ENCODE results near the gene PPBP. TPM values are rescaled to one million over a fixed set of nuclear protein-coding genes. Genes with fewer than 3 reads are reported as not detected.

Gene PPBP
- total RNA-seq, 1 donor from 2014 or later = 0.33 TPM

Other genes starting within 250 kb of the PPBP start
- gene CXCL8, start 247.6 kb downstream of the PPBP start, total RNA-seq = 0.71 and 1.1 TPM in 2 replicates
- gene CXCL6, start 151.5 kb downstream of the PPBP start, total RNA-seq = not detected in 2 replicates
- not detected in 2 replicates for gene PF4V1, start 134.9 kb downstream of the PPBP start, total RNA-seq
- not detected in 2 replicates for gene CXCL1, start 118.8 kb downstream of the PPBP start, total RNA-seq
- gene PF4, start 6.2 kb downstream of the PPBP start, total RNA-seq = not detected in 2 replicates
- not detected in 2 replicates for gene CXCL5, start 10.5 kb upstream of the PPBP start, total RNA-seq
- gene CXCL3, start 50.5 kb upstream of the PPBP start, total RNA-seq = not detected in 2 replicates
- gene CXCL2, start 111.0 kb upstream of the PPBP start, total RNA-seq = 0.42 and 0.49 TPM in 2 replicates
- 12.0 and 14.3 TPM in 2 replicates for gene MTHFD2L, start 169.9 kb upstream of the PPBP start, total RNA-seq